Measurements from ENCODE around the gene FUS.
A peak's percentile ranks its signal among the peaks of the same experiment; 100 is the strongest.

- TF ChIP-seq CTCF (IDR thresholded peaks at IDR 0.05) (no peak), POLR2A (IDR thresholded peaks at IDR 0.05) (peak in 1 of 4 donors; percentile 25)
These were observed 22.8 kb downstream of the FUS start, which contains the start of gene PYCARD for GRCh38 chr16:31202414-31203375.
